H1 (cell line): Measurements from ENCODE around the gene CLN5.

ENCODE experiments used
- EP300 ChIP-seq, 2 experiments: IDR thresholded peaks; 1 replicate in 1 of 2; 2 replicates in 1 of 2; pipeline ENCODE4 v1.6.1; 2011 to 2012; ENCODE audit warnings: low read depth in 2 of 2, low read length in 2 of 2, mild to moderate bottlenecking in 2 of 2, borderline replicate concordance in 1 of 2, inconsistent platforms in 1 of 2, moderate library complexity in 1 of 2
- EZH2 ChIP-seq: fragments of 200-600 bp; sonication (generic); IDR thresholded peaks from 2 replicates; pipeline ENCODE4 v1.7.1; 2012; ENCODE audit warnings: low read depth, mild to moderate bottlenecking, moderate library complexity, low read length, inconsistent platforms; ENCODE audit not compliant: severe bottlenecking
- PHF8 ChIP-seq: fragments of 200-600 bp; sonication (generic); conservative IDR thresholded peaks from 2 replicates; pipeline ENCODE4 v1.7.1; 2012; ENCODE audit warnings: low read depth, mild to moderate bottlenecking, inconsistent platforms, low read length, moderate library complexity
- POLR2AphosphoS5 ChIP-seq: IDR thresholded peaks from 2 replicates; pipeline ENCODE4 v1.6.1; 2011; ENCODE audit warnings: low read depth, low read length
- TAF7 ChIP-seq: optimal IDR thresholded peaks from 2 replicates; pipeline ENCODE3; 2011; ENCODE audit warnings: low read depth, mild to moderate bottlenecking, inconsistent platforms, low read length, moderate library complexity, borderline replicate concordance
- ZNF274 ChIP-seq: IDR thresholded peaks from 2 replicates; pipeline ENCODE4 v1.7.0; 2012; ENCODE audit warnings: low read length, borderline replicate concordance; ENCODE audit errors: extremely low read depth
- TF ChIP-seq, protein P1 (sequence below), 3 experiments: IDR thresholded peaks; 1 replicate in 2 of 3; 2 replicates in 1 of 3; pipeline versions ENCODE4 v1.5.1 to v1.6.1; 2011; ENCODE audit warnings: low read length in 3 of 3, mild to moderate bottlenecking in 3 of 3, inconsistent platforms in 2 of 3, low read depth in 1 of 3, moderate library complexity in 1 of 3; ENCODE audit not compliant: insufficient read depth in 1 of 3; ENCODE audit errors: control extremely low read depth in 1 of 3
- TF ChIP-seq, protein P2 (sequence below): IDR thresholded peaks from 2 replicates; pipeline ENCODE4 v1.6.1; 2012; ENCODE audit warnings: inconsistent platforms
- TF ChIP-seq, protein P3 (sequence below): IDR thresholded peaks from 2 replicates; pipeline ENCODE4 v1.6.1; 2011; ENCODE audit warnings: low read length, improper control_type of control experiment

DNA sequence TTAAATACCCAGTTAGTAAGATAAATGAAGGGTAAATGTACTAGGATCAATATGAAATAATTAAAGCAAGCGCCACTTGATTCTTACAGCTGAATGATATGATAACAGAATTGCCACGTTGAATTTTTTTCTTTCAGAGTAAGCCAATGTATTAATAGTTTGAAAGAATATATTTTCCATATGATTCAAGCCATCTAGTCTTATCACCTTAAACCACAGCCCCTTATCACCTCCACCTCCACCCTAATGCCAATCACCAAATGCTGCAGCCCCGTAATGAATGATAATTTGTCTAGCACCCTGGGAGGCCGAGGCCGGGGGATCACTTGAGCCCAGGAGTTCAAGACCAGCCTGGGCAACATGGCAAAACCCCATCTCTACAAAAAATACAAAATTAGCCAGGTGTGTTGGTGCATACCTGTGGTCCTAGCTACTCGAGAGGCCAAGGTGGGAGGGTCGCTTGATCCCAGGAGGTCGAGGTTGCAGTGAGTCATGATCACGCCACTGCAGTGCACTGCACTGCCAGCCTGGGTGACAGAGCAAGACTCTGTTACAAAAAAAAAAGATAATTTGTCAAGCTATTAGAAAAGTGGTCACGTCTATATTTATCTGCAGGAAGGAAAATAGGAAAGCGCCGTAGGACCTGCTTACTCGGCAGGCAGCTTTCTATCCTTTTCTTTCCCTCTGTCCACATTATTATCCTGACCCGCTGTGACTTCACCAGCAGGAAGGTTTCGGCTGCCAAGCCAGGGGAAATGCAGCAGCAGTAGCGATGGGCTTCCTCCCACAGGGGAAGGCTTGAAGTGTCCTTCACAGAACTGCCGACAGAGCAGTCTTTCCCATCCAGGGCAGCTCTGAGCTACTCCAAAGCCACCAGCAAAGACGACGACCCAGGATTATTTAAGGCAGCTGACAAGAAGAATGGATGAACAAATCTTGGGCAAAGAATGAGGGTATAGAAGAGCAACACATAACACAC lies 19.7 kb upstream of the CLN5 start:
- TF ChIP-seq, protein P1, sequence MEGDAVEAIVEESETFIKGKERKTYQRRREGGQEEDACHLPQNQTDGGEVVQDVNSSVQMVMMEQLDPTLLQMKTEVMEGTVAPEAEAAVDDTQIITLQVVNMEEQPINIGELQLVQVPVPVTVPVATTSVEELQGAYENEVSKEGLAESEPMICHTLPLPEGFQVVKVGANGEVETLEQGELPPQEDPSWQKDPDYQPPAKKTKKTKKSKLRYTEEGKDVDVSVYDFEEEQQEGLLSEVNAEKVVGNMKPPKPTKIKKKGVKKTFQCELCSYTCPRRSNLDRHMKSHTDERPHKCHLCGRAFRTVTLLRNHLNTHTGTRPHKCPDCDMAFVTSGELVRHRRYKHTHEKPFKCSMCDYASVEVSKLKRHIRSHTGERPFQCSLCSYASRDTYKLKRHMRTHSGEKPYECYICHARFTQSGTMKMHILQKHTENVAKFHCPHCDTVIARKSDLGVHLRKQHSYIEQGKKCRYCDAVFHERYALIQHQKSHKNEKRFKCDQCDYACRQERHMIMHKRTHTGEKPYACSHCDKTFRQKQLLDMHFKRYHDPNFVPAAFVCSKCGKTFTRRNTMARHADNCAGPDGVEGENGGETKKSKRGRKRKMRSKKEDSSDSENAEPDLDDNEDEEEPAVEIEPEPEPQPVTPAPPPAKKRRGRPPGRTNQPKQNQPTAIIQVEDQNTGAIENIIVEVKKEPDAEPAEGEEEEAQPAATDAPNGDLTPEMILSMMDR (IDR thresholded peaks at IDR 0.05; ENCODE audit: control extremely low read depth in 1 of 3, insufficient read depth in 1 of 3, low read depth in 1 of 3, low read length in 3 of 3): no peak
- no peak for TF ChIP-seq POLR2AphosphoS5
- no peak for TF ChIP-seq EZH2
- TF ChIP-seq PHF8: no peak
- TF ChIP-seq EP300 (IDR thresholded peaks at IDR 0.05; ENCODE audit: borderline replicate concordance in 1 of 2, low read depth in 2 of 2, low read length in 2 of 2): no peak
- TF ChIP-seq, protein P2, sequence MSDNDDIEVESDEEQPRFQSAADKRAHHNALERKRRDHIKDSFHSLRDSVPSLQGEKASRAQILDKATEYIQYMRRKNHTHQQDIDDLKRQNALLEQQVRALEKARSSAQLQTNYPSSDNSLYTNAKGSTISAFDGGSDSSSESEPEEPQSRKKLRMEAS: no peak
- TF ChIP-seq ZNF274: no peak
- TF ChIP-seq TAF7: no peak
- TF ChIP-seq, protein P3, sequence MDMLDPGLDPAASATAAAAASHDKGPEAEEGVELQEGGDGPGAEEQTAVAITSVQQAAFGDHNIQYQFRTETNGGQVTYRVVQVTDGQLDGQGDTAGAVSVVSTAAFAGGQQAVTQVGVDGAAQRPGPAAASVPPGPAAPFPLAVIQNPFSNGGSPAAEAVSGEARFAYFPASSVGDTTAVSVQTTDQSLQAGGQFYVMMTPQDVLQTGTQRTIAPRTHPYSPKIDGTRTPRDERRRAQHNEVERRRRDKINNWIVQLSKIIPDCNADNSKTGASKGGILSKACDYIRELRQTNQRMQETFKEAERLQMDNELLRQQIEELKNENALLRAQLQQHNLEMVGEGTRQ: no peak
